GM12873 (cell line): ENCODE measurements around the gene TMEM132D.

ENCODE experiments used
- TF ChIP-seq, protein P1 (sequence below): IDR thresholded peaks from 2 replicates; pipeline ENCODE4 v1.5.1; 2012; ENCODE audit warnings: low read depth, mild to moderate bottlenecking, moderate library complexity, low read length, control low read depth; ENCODE audit not compliant: insufficient read depth; ENCODE audit errors: missing control alignments

Gene TMEM132D

DNA sequence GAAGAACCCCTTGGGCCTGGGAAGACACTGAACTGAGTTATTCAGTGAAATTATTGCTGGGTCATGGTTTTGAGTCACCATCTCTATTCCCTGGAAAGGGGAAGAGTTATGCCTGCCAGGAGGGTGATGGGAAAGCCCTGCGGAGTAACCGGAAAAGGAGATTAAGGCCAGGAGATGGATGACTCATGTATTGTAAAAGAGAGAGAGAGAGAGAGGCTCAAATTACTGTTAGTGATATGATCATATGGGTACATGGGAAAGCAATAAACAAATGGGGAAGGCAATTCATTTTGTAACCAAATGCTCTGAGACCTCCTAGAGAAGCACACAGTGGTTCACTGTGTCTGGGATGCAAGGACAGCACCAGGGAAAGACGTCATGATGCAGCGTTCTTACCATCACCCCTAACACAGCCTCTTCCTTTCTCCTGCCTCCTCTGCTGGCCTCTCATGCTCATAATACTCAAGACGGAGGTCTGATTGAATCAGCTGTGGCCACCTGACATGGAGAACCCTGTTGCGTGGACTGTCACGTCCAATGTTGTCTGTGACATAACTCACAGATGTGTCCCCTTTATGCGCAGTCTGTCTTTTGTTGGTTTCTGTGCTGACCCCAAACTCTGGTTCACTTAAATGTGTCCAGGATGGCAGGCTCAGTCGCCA lies 243.7 kb downstream of the TMEM132D start:
- TF ChIP-seq, protein P1, sequence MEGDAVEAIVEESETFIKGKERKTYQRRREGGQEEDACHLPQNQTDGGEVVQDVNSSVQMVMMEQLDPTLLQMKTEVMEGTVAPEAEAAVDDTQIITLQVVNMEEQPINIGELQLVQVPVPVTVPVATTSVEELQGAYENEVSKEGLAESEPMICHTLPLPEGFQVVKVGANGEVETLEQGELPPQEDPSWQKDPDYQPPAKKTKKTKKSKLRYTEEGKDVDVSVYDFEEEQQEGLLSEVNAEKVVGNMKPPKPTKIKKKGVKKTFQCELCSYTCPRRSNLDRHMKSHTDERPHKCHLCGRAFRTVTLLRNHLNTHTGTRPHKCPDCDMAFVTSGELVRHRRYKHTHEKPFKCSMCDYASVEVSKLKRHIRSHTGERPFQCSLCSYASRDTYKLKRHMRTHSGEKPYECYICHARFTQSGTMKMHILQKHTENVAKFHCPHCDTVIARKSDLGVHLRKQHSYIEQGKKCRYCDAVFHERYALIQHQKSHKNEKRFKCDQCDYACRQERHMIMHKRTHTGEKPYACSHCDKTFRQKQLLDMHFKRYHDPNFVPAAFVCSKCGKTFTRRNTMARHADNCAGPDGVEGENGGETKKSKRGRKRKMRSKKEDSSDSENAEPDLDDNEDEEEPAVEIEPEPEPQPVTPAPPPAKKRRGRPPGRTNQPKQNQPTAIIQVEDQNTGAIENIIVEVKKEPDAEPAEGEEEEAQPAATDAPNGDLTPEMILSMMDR: no peak

DNA sequence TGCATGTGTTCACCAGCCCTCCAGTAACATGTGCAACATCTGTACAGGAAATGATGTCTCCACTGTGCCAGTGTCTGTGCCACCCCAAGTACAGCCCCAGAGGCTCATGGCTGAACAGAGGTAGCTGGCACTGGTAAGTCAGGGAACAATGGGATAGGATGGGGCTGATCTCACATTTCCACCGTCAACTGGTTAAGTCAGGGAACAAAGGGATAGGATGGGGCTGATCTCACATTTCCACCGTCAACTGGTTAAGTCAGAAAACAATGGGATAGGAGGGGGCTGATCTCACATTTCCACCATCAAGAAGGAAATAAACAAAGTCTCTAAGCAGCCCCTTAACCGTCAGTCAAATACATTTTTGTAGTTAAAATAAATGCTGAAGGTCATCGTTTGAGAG lies 246.6 kb downstream of the TMEM132D start:
- TF ChIP-seq, protein P1: no peak

DNA sequence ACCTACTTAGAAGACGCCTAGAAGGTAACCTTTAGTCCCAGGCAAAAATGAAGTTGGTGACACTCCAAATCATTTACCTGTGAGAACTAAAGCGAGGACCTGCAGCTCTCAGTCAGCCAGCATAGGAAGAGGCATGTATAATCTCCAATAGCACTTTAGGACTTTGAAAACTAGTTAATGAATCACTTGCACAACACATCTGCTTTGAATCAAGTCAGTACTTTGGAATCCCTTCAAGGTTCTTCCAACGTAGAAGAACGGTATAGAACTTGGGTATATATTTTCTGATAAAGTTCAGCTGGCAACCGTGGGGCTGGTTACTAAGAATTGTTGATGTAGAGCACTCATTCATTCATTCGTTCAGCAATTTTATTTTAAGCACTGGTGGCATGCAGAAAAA lies 251.9 kb downstream of the TMEM132D start:
- TF ChIP-seq, protein P1: no peak

DNA sequence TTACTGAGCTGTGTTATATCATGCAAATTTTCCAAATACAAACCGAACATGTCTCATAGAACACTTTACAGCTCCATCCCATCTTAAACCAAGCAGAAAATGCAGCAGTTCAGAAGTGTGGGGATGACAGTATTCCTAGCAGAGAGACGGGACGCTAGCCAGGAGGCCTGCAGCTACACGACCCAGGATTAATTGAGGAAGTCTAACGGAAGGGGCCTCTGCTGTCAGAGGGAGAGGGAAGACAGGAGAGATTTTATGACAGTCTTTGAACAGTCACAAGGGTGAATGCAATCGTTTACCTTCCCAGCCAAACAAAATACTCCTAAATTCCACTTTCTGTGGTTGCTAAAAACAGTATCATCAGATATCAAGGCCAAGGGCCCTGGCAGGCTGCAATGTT lies 261.9 kb downstream of the TMEM132D start:
- TF ChIP-seq, protein P1: no peak

DNA sequence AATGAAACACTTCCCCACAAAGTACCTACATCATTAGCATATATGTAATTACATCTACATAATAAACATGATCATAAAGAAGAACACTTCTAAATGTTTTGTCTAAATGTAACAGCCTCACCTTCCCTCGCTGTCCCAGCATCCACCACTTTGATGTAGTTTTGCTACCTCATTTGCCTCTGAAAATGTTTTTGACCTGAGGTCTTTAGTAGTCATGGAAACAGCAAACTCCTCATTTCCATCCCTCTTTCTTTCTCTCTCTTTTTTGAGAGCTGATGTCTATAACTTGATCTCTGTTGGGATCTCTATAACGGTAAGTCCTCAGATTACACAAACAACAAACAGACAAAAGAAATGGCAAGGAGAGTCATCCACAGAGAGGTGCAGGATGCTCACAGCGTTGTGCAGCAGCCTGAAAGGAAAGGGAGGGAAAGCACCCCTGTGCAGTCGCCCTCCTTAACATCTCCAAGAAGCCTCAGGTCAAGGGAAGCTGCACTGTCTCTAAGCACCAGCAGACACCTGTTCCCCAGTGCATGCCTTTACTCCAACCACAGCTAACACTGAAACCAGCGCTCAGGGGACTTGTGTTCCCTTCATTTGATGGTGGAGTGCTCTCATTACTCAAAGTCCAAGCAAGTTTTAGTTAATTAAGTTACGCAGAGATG lies 268.7 kb downstream of the TMEM132D start:
- TF ChIP-seq, protein P1: no peak

DNA sequence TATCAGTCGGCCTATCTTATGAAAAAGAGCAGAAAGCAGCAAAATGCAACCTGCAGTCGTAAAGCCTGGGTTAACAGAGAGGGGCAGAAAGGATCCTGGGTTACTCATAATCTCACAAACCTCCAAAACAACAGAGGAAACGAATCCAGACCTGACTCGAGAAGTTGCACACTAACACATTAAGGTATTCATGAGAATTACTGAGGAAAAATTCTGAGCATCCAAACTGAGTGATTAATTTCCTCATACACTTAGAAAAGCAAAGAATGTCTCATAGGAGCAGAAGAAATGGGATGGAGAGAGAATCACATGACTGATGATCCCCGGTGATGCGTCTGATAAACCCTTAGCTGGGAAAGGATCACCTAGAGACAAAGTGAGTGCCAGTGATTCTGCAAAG lies 272.5 kb downstream of the TMEM132D start:
- TF ChIP-seq, protein P1: no peak

DNA sequence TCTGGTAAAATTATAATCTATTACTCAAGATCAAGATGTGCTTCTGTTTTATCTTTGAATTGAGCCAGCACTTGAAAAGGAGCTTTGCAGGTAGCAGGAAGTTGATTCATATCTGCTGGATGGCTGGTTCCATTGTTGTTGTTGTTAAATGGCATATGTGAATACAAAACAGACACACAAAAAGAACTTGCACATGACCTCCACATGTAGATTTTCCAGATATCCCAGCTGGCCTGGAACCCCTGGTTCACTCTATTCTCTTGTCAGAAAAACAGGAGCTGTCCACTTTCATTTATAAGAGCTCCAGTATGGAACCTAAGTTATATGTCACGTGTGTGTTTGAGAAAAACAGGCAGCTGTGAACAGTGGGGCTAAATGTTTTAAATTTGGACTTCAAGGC lies 273.9 kb downstream of the TMEM132D start:
- TF ChIP-seq, protein P1: no peak
